ENCODE measurements around the gene UPF2. TPM values are rescaled to one million over a fixed set of nuclear protein-coding genes. Genes with fewer than 3 reads are reported as not detected.
"Not testable (repeated sequence)": the region's sequence is repeated elsewhere in the genome, so short reads cannot be mapped to it uniquely, and the experiment has no call there.

Gene UPF2
- total and polyA plus RNA-seq, 2 of the 4 experiments (the other 2 are of a cell fraction): 9.2 to 14.3 TPM

GRCh38 chr10:11972523-11972922, 70.1 kb downstream of the UPF2 start:
- H3K36me3 ChIP-seq (ENCODE audit: control insufficient read depth, insufficient read depth, low read length); H2AK9ac ChIP-seq (replicated peaks; ENCODE audit: low read depth, low read length, poor library complexity); H3K9me3 ChIP-seq (ENCODE audit: control insufficient read depth, insufficient read depth, low read length); H2AK5ac ChIP-seq (ENCODE audit: low read depth, low read length); BruUV-seq (replicated peaks); H2BK5ac ChIP-seq (ENCODE audit: low read depth, low read length, poor library complexity, severe bottlenecking); H4K20me1 ChIP-seq (ENCODE audit: insufficient read depth, low read length); H2BK15ac ChIP-seq (ENCODE audit: low read depth, low read length); H3K4ac ChIP-seq (ENCODE audit: low read depth, low read length); POLR2A ChIA-PET (ENCODE audit: unreplicated experiment); intact Hi-C loops (cut with micrococcal nuclease); H4K8ac ChIP-seq (ENCODE audit: low read depth in 2 of 2, low read length in 2 of 2); ATAC-seq (ENCODE audit: low read depth); H3K27ac ChIP-seq (ENCODE audit: insufficient read depth, low read length); H3K18ac ChIP-seq (ENCODE audit: low read depth, low read length); DNase-seq; H4K91ac ChIP-seq (ENCODE audit: insufficient read depth, low read depth, low read length); H2BK120ac ChIP-seq (ENCODE audit: low read depth, low read length); CTCF ChIA-PET; in situ Hi-C loops (cut with MboI; ENCODE audit: low sequenced_read_pairs); H3K9ac ChIP-seq (ENCODE audit: low read depth, low read length); H3K79me1 ChIP-seq (ENCODE audit: low read depth in 1 of 2, low read length in 2 of 2); H3K14ac ChIP-seq (replicated peaks; ENCODE audit: low read depth, low read length); H3K23ac ChIP-seq (ENCODE audit: low read depth, low read length); dilution Hi-C loops (cut with HindIII; ENCODE audit: low sequenced_read_pairs, unreplicated experiment); H3K4me1 ChIP-seq (ENCODE audit: control insufficient read depth, insufficient read depth, low read length); H3K4me3 ChIP-seq (ENCODE audit: insufficient read depth, low read depth, low read length); H2AFZ ChIP-seq (replicated peaks; ENCODE audit: low read length, poor library complexity); H3K4me2 ChIP-seq (ENCODE audit: low read depth, low read length); H3K27me3 ChIP-seq (ENCODE audit: control insufficient read depth, insufficient read depth, low read length); H3K9me1 ChIP-seq (ENCODE audit: insufficient read depth, low read length); H3K56ac ChIP-seq (ENCODE audit: extremely low read depth, insufficient read depth, low read length); H2BK20ac ChIP-seq (ENCODE audit: low read depth, low read length); H4K5ac ChIP-seq (ENCODE audit: low read depth, low read length): not testable (repeated sequence)
- WGBS, 2 experiments (ENCODE audit: extremely low coverage in 2 of 2, insufficient read length in 1 of 2): no CpG with 5 or more reads among the region's 7 CpGs
